ENCODE results near the gene TCF19. TPM values are rescaled to one million over a fixed set of nuclear protein-coding genes. Genes with fewer than 3 reads are reported as not detected.
A peak's percentile ranks its signal among the peaks of the same experiment; 100 is the strongest.
"Not testable (repeated sequence)": the region's sequence is repeated elsewhere in the genome, so short reads cannot be mapped to it uniquely, and the experiment has no call there.

Gene TCF19
- total RNA-seq, 2 donors from 2014 or later, result 8.8 to 39.6 TPM

- intact Hi-C loops (cut with DNase I), result no loop called here
- Histone ChIP-seq H3K4me3 (peak overlapping the region; percentile 3), H3K4me1 (peaks cover 8% of the 10 kb centered on the region), H3K27me3 (no peaks in the 10 kb centered on the region), H3K9ac (ENCODE audit: low read depth in 2 of 2, low read length in 2 of 2) (no peak overlapping the region), H3K9me3 (no peaks in the 10 kb centered on the region), H3K27ac (no peak overlapping the region), H3K36me3 (no peaks in the 10 kb centered on the region)
- TF ChIP-seq CTCF (IDR thresholded peaks at IDR 0.05), result no peak
- peak; percentile 49 for DNase-seq
These were observed 22.1 kb downstream of the TCF19 start for GRCh38 chr6:31180500-31180899.

- intact Hi-C loops (cut with DNase I); H3K36me3 ChIP-seq; H3K4me1 ChIP-seq; H3K27me3 ChIP-seq; H3K9me3 ChIP-seq; H3K9ac ChIP-seq (ENCODE audit: low read depth in 2 of 2, low read length in 2 of 2); H3K27ac ChIP-seq; DNase-seq; H3K4me3 ChIP-seq: not testable (repeated sequence)
These were observed 24.9 kb downstream of the TCF19 start for GRCh38 chr6:31183287-31183686.

GRCh38 chr6:31183859-31184258 lies 25.5 kb downstream of the TCF19 start:
- intact Hi-C loops (cut with DNase I); H3K9ac ChIP-seq (ENCODE audit: low read depth in 2 of 2, low read length in 2 of 2); H3K27ac ChIP-seq: not testable (repeated sequence)

GRCh38 chr6:31185695-31186051 lies 27.3 kb downstream of the TCF19 start:
- not testable (repeated sequence) for DNase-seq, H3K36me3 ChIP-seq, H3K27me3 ChIP-seq, H3K4me1 ChIP-seq, H3K9me3 ChIP-seq
- Histone ChIP-seq H3K9ac (ENCODE audit: low read depth in 2 of 2, low read length in 2 of 2) (peak overlapping the region; percentile 53 to 78), H3K4me3 (peak overlapping the region; percentile 23), H3K27ac (peak overlapping the region; percentile 96)
- intact Hi-C loops (cut with DNase I), result loop anchor here (2.0 kb wide), 1 partner anchor 41 kb away; no protein-coding TSS in a partner anchor

More at GRCh38 chr6:31183859-31184258, 25.5 kb downstream of the TCF19 start:
- not testable (repeated sequence) for H3K36me3 ChIP-seq, H3K4me1 ChIP-seq, H3K4me3 ChIP-seq, H3K9me3 ChIP-seq, H3K27me3 ChIP-seq, DNase-seq

- Histone ChIP-seq H3K9ac (ENCODE audit: low read depth in 2 of 2, low read length in 2 of 2) (peak overlapping the region; percentile 53 to 78), H3K36me3 (no peaks in the 10 kb centered on the region), H3K4me1 (no peaks in the 10 kb centered on the region), H3K4me3 (peak overlapping the region; percentile 23), H3K9me3 (no peaks in the 10 kb centered on the region), H3K27me3 (no peaks in the 10 kb centered on the region), H3K27ac (peak overlapping the region; percentile 96)
- no peak for TF ChIP-seq CTCF (IDR thresholded peaks at IDR 0.05)
- DNase-seq, result peak; percentile 85
- intact Hi-C loops (cut with DNase I), result loop anchor here (2.0 kb wide), 1 partner anchor 41 kb away; no protein-coding TSS in a partner anchor
These were observed 27.8 kb downstream of the TCF19 start for GRCh38 chr6:31186052-31186734.

GRCh38 chr6:31187780-31188194 lies 29.4 kb downstream of the TCF19 start:
- peak; percentile 65 for DNase-seq

GRCh38 chr6:31189223-31189622 lies 30.8 kb downstream of the TCF19 start:
- H3K9me3 ChIP-seq; H3K27me3 ChIP-seq; H3K4me1 ChIP-seq; H3K4me3 ChIP-seq; H3K36me3 ChIP-seq; H3K27ac ChIP-seq; intact Hi-C loops (cut with DNase I); DNase-seq; H3K9ac ChIP-seq (ENCODE audit: low read depth in 2 of 2, low read length in 2 of 2): not testable (repeated sequence)

More at GRCh38 chr6:31187780-31188194, 29.4 kb downstream of the TCF19 start:
- no peak for TF ChIP-seq CTCF (IDR thresholded peaks at IDR 0.05)
- Histone ChIP-seq H3K4me1 (no peaks in the 10 kb centered on the region), H3K36me3 (no peaks in the 10 kb centered on the region), H3K9me3 (no peaks in the 10 kb centered on the region), H3K9ac (ENCODE audit: low read depth in 2 of 2, low read length in 2 of 2) (peak overlapping the region in 1 of 2 donors; percentile 3), H3K27ac (peak overlapping the region; percentile 96), H3K27me3 (no peaks in the 10 kb centered on the region), H3K4me3 (no peak overlapping the region)
- intact Hi-C loops (cut with DNase I), result loop anchor here (2.0 kb wide), 1 partner anchor 43 kb away; no protein-coding TSS in a partner anchor
